ENCODE results near the gene METTL24. TPM values are rescaled to one million over a fixed set of nuclear protein-coding genes. Genes with fewer than 3 reads are reported as not detected.

Gene METTL24
- total RNA-seq, 2 donors from 2014 or later = 0.96 to 3.0 TPM

GRCh38 chr6:110329714-110330436 is 28.3 kb downstream of the METTL24 start:
- H3K9me3 ChIP-seq = no peaks in the 10 kb centered on the region
- peak overlapping the region; percentile 45 to 49 for H3K27ac ChIP-seq
- no peaks in the 10 kb centered on the region for H3K27me3 ChIP-seq (replicated peaks; ENCODE audit: insufficient read depth)
- TF ChIP-seq POLR2A (IDR thresholded peaks at IDR 0.05) (no peak), POLR2AphosphoS5 (IDR thresholded peaks at IDR 0.05) (no peak), CTCF (IDR thresholded peaks at IDR 0.05) (no peak)
- H3K36me3 ChIP-seq = no peaks in the 10 kb centered on the region
- 10% methylated on average over 19 of the region's 19 CpGs for WGBS
- DNase-seq (ENCODE audit: low spot score) = no peak
- H3K4me3 ChIP-seq = peak overlapping the region; percentile 21 to 26
- intact Hi-C loops (cut with DNase I) = loop anchor here (5.0 kb wide), 1 partner anchor 62 kb away; no protein-coding TSS in a partner anchor
- H3K4me1 ChIP-seq (replicated peaks) = no peaks in the 10 kb centered on the region

- intact Hi-C loops (cut with DNase I) = no loop called here
- TF ChIP-seq CTCF (IDR thresholded peaks at IDR 0.05) = no peak
- no peak for TF ChIP-seq POLR2AphosphoS5 (IDR thresholded peaks at IDR 0.05)
- no peak for TF ChIP-seq POLR2A (IDR thresholded peaks at IDR 0.05)
- DNase-seq (ENCODE audit: low spot score) = no peak
Measured at GRCh38 chr6:110329348-110329713, 28.8 kb downstream of the METTL24 start.

GRCh38 chr6:110328259-110328658 is 29.9 kb downstream of the METTL24 start:
- Histone ChIP-seq H3K9me3 (no peaks in the 10 kb centered on the region), H3K27me3 (replicated peaks; ENCODE audit: insufficient read depth) (no peaks in the 10 kb centered on the region), H3K27ac (no peak overlapping the region), H3K4me3 (no peak overlapping the region), H3K36me3 (no peaks in the 10 kb centered on the region), H3K4me1 (replicated peaks) (no peaks in the 10 kb centered on the region)
- DNase-seq (ENCODE audit: low spot score) = no peak
- WGBS = 75% methylated on average over 2 of the region's 2 CpGs
- intact Hi-C loops (cut with DNase I) = no loop called here
- no peak for TF ChIP-seq POLR2AphosphoS5 (IDR thresholded peaks at IDR 0.05)
- no peak for TF ChIP-seq POLR2A (IDR thresholded peaks at IDR 0.05)
- TF ChIP-seq CTCF (IDR thresholded peaks at IDR 0.05) = no peak

More at GRCh38 chr6:110329348-110329713, 28.8 kb downstream of the METTL24 start:
- no peaks in the 10 kb centered on the region for H3K27me3 ChIP-seq (replicated peaks; ENCODE audit: insufficient read depth)
- H3K27ac ChIP-seq = peak overlapping the region; percentile 45 to 49
- H3K4me1 ChIP-seq (replicated peaks) = no peaks in the 10 kb centered on the region
- H3K4me3 ChIP-seq = peak overlapping the region; percentile 21 to 26
- H3K36me3 ChIP-seq = no peaks in the 10 kb centered on the region
- no peaks in the 10 kb centered on the region for H3K9me3 ChIP-seq
- 14% methylated on average over 7 of the region's 7 CpGs for WGBS

- no peak for DNase-seq (ENCODE audit: low spot score)
- TF ChIP-seq POLR2AphosphoS5 (IDR thresholded peaks at IDR 0.05) (no peak), POLR2A (IDR thresholded peaks at IDR 0.05) (no peak), CTCF (IDR thresholded peaks at IDR 0.05) (no peak)
- Histone ChIP-seq H3K27me3 (replicated peaks; ENCODE audit: insufficient read depth) (no peaks in the 10 kb centered on the region), H3K9me3 (no peaks in the 10 kb centered on the region), H3K27ac (no peak overlapping the region), H3K36me3 (no peaks in the 10 kb centered on the region), H3K4me3 (no peak overlapping the region), H3K4me1 (replicated peaks) (no peaks in the 10 kb centered on the region)
- intact Hi-C loops (cut with DNase I) = no loop called here
- 68% methylated on average over 3 of the region's 3 CpGs for WGBS
Measured at GRCh38 chr6:110327391-110327790, 30.8 kb downstream of the METTL24 start.

GRCh38 chr6:110326609-110327008 is 31.5 kb downstream of the METTL24 start:
- no peaks in the 10 kb centered on the region for H3K4me1 ChIP-seq (replicated peaks)
- TF ChIP-seq POLR2AphosphoS5 (IDR thresholded peaks at IDR 0.05) (no peak), CTCF (IDR thresholded peaks at IDR 0.05) (no peak), POLR2A (IDR thresholded peaks at IDR 0.05) (no peak)
- no peaks in the 10 kb centered on the region for H3K9me3 ChIP-seq
- H3K27me3 ChIP-seq (replicated peaks; ENCODE audit: insufficient read depth) = no peaks in the 10 kb centered on the region
- DNase-seq (ENCODE audit: low spot score) = no peak
- H3K4me3 ChIP-seq = no peak overlapping the region
- 87% methylated on average over 2 of the region's 2 CpGs for WGBS
- H3K36me3 ChIP-seq = no peaks in the 10 kb centered on the region
- intact Hi-C loops (cut with DNase I) = no loop called here
- no peak overlapping the region for H3K27ac ChIP-seq

Measured in prostate gland (tissue), 2 donors.